Measurements from ENCODE around the gene CDKAL1.

Gene CDKAL1

DNA sequence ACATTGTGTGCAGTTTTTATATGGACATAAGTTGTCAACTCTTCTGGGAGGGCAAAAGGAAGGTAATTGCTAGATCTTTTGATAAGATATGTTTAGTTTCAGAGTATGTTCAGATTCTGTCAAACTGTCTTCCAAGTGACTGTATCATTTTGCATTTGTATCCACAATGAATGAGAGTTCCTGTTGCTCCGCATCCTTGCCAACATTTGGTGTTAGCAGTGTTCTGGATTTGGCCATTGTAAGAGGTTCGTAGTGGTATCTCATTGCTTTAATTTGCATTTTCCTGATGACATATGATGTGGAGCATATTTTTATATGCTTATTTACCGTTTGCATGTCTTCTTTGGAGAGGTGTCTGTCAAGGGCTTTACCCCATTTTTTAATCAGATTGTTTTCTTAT is 150.2 kb downstream of the CDKAL1 start:
- TF ChIP-seq ZFP3 (CRISPR knock-in tag; IDR thresholded peaks at IDR 0.05) (no peak), ZNF8 (CRISPR knock-in tag; IDR thresholded peaks at IDR 0.05) (no peak), ARNTL (CRISPR knock-in tag; IDR thresholded peaks at IDR 0.05; ENCODE audit: borderline replicate concordance, low read depth) (no peak), OSR1 (CRISPR knock-in tag; IDR thresholded peaks at IDR 0.05) (no peak), TOX (CRISPR knock-in tag; IDR thresholded peaks at IDR 0.05; ENCODE audit: borderline replicate concordance) (no peak), GLIS3 (CRISPR knock-in tag; IDR thresholded peaks at IDR 0.05) (no peak), RARB (CRISPR knock-in tag; IDR thresholded peaks at IDR 0.05) (no peak), ZFP30 (CRISPR knock-in tag; IDR thresholded peaks at IDR 0.05) (no peak)
- TF ChIP-seq, protein P1, sequence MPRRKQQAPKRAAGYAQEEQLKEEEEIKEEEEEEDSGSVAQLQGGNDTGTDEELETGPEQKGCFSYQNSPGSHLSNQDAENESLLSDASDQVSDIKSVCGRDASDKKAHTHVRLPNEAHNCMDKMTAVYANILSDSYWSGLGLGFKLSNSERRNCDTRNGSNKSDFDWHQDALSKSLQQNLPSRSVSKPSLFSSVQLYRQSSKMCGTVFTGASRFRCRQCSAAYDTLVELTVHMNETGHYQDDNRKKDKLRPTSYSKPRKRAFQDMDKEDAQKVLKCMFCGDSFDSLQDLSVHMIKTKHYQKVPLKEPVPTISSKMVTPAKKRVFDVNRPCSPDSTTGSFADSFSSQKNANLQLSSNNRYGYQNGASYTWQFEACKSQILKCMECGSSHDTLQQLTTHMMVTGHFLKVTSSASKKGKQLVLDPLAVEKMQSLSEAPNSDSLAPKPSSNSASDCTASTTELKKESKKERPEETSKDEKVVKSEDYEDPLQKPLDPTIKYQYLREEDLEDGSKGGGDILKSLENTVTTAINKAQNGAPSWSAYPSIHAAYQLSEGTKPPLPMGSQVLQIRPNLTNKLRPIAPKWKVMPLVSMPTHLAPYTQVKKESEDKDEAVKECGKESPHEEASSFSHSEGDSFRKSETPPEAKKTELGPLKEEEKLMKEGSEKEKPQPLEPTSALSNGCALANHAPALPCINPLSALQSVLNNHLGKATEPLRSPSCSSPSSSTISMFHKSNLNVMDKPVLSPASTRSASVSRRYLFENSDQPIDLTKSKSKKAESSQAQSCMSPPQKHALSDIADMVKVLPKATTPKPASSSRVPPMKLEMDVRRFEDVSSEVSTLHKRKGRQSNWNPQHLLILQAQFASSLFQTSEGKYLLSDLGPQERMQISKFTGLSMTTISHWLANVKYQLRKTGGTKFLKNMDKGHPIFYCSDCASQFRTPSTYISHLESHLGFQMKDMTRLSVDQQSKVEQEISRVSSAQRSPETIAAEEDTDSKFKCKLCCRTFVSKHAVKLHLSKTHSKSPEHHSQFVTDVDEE (CRISPR knock-in tag; IDR thresholded peaks at IDR 0.05), result no peak
- TF ChIP-seq, protein P2, sequence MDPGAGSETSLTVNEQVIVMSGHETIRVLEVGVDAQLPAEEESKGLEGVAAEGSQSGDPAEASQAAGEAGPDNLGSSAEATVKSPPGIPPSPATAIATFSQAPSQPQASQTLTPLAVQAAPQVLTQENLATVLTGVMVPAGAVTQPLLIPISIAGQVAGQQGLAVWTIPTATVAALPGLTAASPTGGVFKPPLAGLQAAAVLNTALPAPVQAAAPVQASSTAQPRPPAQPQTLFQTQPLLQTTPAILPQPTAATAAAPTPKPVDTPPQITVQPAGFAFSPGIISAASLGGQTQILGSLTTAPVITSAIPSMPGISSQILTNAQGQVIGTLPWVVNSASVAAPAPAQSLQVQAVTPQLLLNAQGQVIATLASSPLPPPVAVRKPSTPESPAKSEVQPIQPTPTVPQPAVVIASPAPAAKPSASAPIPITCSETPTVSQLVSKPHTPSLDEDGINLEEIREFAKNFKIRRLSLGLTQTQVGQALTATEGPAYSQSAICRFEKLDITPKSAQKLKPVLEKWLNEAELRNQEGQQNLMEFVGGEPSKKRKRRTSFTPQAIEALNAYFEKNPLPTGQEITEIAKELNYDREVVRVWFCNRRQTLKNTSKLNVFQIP (CRISPR knock-in tag; IDR thresholded peaks at IDR 0.05; ENCODE audit: borderline replicate concordance, low read depth), result no peak
- TF ChIP-seq, protein P3, sequence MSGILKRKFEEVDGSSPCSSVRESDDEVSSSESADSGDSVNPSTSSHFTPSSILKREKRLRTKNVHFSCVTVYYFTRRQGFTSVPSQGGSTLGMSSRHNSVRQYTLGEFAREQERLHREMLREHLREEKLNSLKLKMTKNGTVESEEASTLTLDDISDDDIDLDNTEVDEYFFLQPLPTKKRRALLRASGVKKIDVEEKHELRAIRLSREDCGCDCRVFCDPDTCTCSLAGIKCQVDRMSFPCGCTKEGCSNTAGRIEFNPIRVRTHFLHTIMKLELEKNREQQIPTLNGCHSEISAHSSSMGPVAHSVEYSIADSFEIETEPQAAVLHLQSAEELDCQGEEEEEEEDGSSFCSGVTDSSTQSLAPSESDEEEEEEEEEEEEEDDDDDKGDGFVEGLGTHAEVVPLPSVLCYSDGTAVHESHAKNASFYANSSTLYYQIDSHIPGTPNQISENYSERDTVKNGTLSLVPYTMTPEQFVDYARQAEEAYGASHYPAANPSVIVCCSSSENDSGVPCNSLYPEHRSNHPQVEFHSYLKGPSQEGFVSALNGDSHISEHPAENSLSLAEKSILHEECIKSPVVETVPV (CRISPR knock-in tag; IDR thresholded peaks at IDR 0.05), result no peak
- ATAC-seq, result no peak

DNA sequence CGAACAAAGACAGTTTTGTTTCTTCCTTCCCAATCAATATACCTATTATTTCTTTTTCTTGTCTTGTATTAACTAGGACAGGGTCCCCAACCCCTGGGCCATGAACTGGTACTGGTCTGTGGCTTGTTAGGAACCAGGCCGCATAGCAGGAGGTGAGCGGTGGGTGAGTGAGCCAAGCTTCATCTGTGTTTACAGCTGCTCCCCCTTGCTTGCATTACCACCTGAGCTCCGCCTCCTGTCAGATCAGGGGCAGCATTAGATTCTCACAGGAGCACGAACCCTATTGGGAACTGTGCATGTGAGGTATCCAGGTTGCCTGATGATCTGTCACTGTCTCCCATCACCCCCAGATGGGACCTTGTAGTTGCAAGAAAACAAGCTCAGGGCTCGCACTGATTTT is 151.9 kb downstream of the CDKAL1 start:
- TF ChIP-seq ZFP3 (CRISPR knock-in tag; IDR thresholded peaks at IDR 0.05) (no peak), PPARA (CRISPR knock-in tag; IDR thresholded peaks at IDR 0.05; ENCODE audit: borderline replicate concordance) (no peak), BACH2 (CRISPR knock-in tag; IDR thresholded peaks at IDR 0.05; ENCODE audit: borderline replicate concordance) (no peak), TOX (CRISPR knock-in tag; IDR thresholded peaks at IDR 0.05; ENCODE audit: borderline replicate concordance) (no peak), TCF4 (CRISPR knock-in tag; IDR thresholded peaks at IDR 0.05; ENCODE audit: borderline replicate concordance) (no peak), ZFP30 (CRISPR knock-in tag; IDR thresholded peaks at IDR 0.05) (no peak)
- TF ChIP-seq, protein P4, sequence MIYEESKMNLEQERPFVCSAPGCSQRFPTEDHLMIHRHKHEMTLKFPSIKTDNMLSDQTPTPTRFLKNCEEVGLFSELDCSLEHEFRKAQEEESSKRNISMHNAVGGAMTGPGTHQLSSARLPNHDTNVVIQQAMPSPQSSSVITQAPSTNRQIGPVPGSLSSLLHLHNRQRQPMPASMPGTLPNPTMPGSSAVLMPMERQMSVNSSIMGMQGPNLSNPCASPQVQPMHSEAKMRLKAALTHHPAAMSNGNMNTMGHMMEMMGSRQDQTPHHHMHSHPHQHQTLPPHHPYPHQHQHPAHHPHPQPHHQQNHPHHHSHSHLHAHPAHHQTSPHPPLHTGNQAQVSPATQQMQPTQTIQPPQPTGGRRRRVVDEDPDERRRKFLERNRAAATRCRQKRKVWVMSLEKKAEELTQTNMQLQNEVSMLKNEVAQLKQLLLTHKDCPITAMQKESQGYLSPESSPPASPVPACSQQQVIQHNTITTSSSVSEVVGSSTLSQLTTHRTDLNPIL (CRISPR knock-in tag; IDR thresholded peaks at IDR 0.05; ENCODE audit: low read depth), result no peak
- TF ChIP-seq, protein P2 (CRISPR knock-in tag; IDR thresholded peaks at IDR 0.05; ENCODE audit: borderline replicate concordance, low read depth), result no peak
- ATAC-seq, result no peak

DNA sequence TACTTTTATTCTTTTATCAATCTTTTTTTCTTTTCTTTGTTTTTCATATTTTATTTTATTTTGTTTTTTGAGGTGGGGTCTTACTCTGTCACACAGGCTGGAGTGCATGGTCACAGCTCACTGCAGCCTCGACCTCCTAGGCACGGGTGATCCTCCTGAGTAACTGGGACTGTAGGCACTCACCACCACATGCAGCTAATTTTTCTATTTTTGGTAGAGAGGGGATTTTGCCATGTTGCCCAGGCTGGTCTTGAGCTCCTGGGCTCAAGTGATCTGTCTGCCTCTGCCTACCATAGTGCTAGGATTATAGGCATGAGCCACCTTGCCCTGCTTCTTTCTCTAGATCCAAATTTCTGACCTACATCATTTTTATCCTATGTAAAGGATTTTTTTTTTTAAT is 153.2 kb downstream of the CDKAL1 start:
- TF ChIP-seq ISL1 (CRISPR knock-in tag; IDR thresholded peaks at IDR 0.05) (no peak), PPARA (CRISPR knock-in tag; IDR thresholded peaks at IDR 0.05; ENCODE audit: borderline replicate concordance) (no peak), ZNF565 (CRISPR knock-in tag; conservative IDR thresholded peaks at IDR 0.05; ENCODE audit: low read depth) (no peak), ZFP30 (CRISPR knock-in tag; IDR thresholded peaks at IDR 0.05) (no peak), ZNF70 (CRISPR knock-in tag; IDR thresholded peaks at IDR 0.05) (no peak), SNAI2 (CRISPR knock-in tag; IDR thresholded peaks at IDR 0.05) (no peak), CSDC2 (CRISPR knock-in tag; IDR thresholded peaks at IDR 0.05) (no peak), TOX (CRISPR knock-in tag; IDR thresholded peaks at IDR 0.05; ENCODE audit: borderline replicate concordance) (no peak), ZNF8 (CRISPR knock-in tag; IDR thresholded peaks at IDR 0.05) (no peak), ARNTL (CRISPR knock-in tag; IDR thresholded peaks at IDR 0.05; ENCODE audit: borderline replicate concordance, low read depth) (no peak)
- TF ChIP-seq, protein P3 (CRISPR knock-in tag; IDR thresholded peaks at IDR 0.05), result no peak
- TF ChIP-seq, protein P4 (CRISPR knock-in tag; IDR thresholded peaks at IDR 0.05; ENCODE audit: low read depth), result no peak
- ATAC-seq, result no peak

Data from SK-N-SH treated with all-trans-retinoic acid at 6 μM for 48 hours (cell line).